Glomerular endothelial cell (primary cell): ENCODE data around the gene TXNRD3. TPM values are rescaled to one million over a fixed set of nuclear protein-coding genes. Genes with fewer than 3 reads are reported as not detected.

ENCODE experiments used
- total RNA-seq: library from RNA; depleted of rRNA; stranded (reverse); fragments of >200 nt; gene quantifications from 2 replicates; pipeline ENCODE4 v1.2.3, GENCODE V29; 2015

Gene TXNRD3
- total RNA-seq, 1 donor from 2014 or later, result 5.4 TPM

Other genes with a start within 250 kb of the TXNRD3 start
- gene ZXDC, start 179.2 kb downstream of the TXNRD3 start, total RNA-seq, result 17.9 and 25.7 TPM in 2 replicates
- gene UROC1, start 137.4 kb downstream of the TXNRD3 start, total RNA-seq, result not detected in 2 replicates
- not detected in 2 replicates for gene CHST13, start 131.0 kb downstream of the TXNRD3 start, total RNA-seq
- gene C3orf22, start 96.2 kb downstream of the TXNRD3 start, total RNA-seq, result not detected in 2 replicates
- 17.6 and 22.5 TPM in 2 replicates for gene CHCHD6, start 49.1 kb upstream of the TXNRD3 start, total RNA-seq